Suppressor macrophage (primary cell): ENCODE results near the gene CHSY1.
"Not testable (repeated sequence)": the region's sequence is repeated elsewhere in the genome, so short reads cannot be mapped to it uniquely, and the experiment has no call there.

Source experiments
- DNase-seq, 4 experiments: peaks; one replicate each; pipeline ENCODE4 v3.0.0-alpha.2; 2020 to 2022

Gene CHSY1

GRCh38 chr15:101133181-101133460 is 118.7 kb downstream of the CHSY1 start:
- DNase-seq: no peak

GRCh38 chr15:101132390-101133180 is 119.3 kb downstream of the CHSY1 start:
- no peak for DNase-seq

GRCh38 chr15:101131489-101132389 is 120.1 kb downstream of the CHSY1 start:
- DNase-seq: no peak

GRCh38 chr15:101129851-101130380 is 121.9 kb downstream of the CHSY1 start:
- peak in 2 of 4 experiments; percentile 43 to 55 for DNase-seq

GRCh38 chr15:101128221-101129015 is 123.4 kb downstream of the CHSY1 start:
- DNase-seq: no peak

GRCh38 chr15:101127506-101128076 is 124.3 kb downstream of the CHSY1 start:
- peak in 2 of 4 experiments; percentile 32 to 50 for DNase-seq

- DNase-seq: peak in 1 of 4 experiments; percentile 27
These were observed 125.0 kb downstream of the CHSY1 start for GRCh38 chr15:101126618-101127505.

- DNase-seq: not testable (repeated sequence)
These were observed 125.9 kb downstream of the CHSY1 start for GRCh38 chr15:101125881-101126428.
